IMR-90 (cell line): ENCODE measurements around the gene ARF1. TPM values are rescaled to one million over a fixed set of nuclear protein-coding genes. Genes with fewer than 3 reads are reported as not detected.
A peak's percentile ranks its signal among the peaks of the same experiment; 100 is the strongest.

Experiments
- CEBPB ChIP-seq: IDR thresholded peaks from 2 replicates; pipeline ENCODE4 v1.6.1; 2012; ENCODE audit warnings: low read depth, low read length, improper control_type of control experiment
- CTCF ChIP-seq: conservative IDR thresholded peaks from 2 replicates; pipeline ENCODE4 v1.5.1; 2012; ENCODE audit warnings: mild to moderate bottlenecking, low read depth, low read length, improper control_type of control experiment
- RFX5 ChIP-seq: IDR thresholded peaks from 2 replicates; pipeline ENCODE4 v1.8.0; 2012; ENCODE audit warnings: low read depth, mild to moderate bottlenecking, low read length, moderate library complexity
- polyA plus RNA-seq, 3 experiments: library from polyadenylated mRNA; depleted of rRNA; stranded (reverse); fragments of >200 nt; gene quantifications; 2 replicates each; pipeline ENCODE4 v1.2.3, GENCODE V29; 2012; ENCODE audit warnings: low replicate concordance in 1 of 3
- total RNA-seq: library from RNA; depleted of rRNA; stranded (reverse); fragments of >200 nt; gene quantifications from 2 replicates; pipeline ENCODE4 v1.2.3, GENCODE V29; 2012

The ARF1 gene
- total and polyA plus RNA-seq, 2 of the 4 experiments (the other 2 are of a cell fraction) = 330 to 1,100 TPM

GRCh38 chr1:228109073-228109961, 26.8 kb downstream of the ARF1 start, which contains the start of gene MRPL55 (continued):
- no peak; the same call in 1 of the 2 replicates for TF ChIP-seq CTCF
- TF ChIP-seq RFX5 = no peak
- TF ChIP-seq CEBPB = peak; percentile 89
